NCI-H2227 (cell line): ENCODE data around the gene SNHG17.
"Not testable (repeated sequence)": the region's sequence is repeated elsewhere in the genome, so short reads cannot be mapped to it uniquely, and the experiment has no call there.

Experiments
- DNase-seq: peaks from one replicate; lab custom pipeline; 2025; ENCODE audit not compliant: unreplicated experiment; lab: John Stamatoyannopoulos, UW

SNHG17 gene

DNA sequence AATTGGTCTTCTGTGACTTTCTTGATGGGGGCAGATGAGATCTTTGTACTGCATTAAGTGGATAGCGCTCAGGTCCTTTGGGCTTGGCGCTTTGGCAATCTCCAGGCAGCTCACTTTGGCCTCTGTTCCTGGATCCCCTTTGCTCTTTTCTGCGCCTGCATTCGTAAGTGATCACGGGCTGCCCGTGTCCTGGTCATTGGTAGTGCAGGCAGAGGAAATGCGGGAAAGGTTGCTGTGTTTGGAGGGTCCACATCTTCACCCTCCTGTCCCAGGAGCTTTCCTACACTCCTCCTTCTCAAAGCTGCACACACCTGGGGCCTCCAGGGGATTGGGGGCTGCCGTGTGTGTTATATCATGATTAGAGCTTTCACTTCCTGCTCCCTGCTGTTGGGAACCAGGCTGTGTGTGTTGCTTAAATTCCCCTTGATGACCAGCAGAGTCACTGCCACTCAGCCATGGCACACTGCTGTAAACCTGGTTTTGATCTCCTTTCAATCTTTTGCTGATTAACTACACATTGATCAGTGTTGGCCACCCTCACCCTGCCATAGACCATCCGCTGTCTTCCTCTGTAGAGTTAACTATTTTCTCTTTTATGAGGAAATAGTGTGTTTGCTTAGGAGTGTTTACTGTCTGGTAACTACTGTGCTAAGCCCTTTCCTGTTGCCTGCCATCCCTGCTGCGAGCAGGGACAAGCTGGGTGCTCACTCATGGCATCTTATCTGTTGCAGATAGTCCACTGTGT is 13.0 kb upstream of the SNHG17 start:
- no peak for DNase-seq

DNA sequence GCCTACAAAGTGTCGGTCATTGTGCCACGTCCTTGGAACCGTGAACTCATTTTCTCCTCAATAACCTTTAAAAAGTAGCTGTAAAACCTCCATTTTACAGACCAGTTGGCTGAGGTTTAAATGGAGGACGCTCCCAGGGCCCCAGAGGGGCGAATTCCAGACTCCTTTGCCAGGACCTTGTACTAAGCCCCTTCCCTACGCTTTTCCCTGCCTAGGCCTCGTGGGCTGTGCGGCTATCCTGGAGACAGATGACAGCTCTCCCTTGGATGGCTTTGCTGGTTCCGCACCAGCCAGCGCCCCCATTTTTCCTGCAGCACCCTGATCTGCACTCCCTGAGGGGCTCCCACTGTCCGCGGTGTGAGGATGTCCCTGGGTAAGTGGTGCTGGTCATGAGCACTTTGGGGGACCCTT is 12.1 kb upstream of the SNHG17 start:
- no peak for DNase-seq

DNA sequence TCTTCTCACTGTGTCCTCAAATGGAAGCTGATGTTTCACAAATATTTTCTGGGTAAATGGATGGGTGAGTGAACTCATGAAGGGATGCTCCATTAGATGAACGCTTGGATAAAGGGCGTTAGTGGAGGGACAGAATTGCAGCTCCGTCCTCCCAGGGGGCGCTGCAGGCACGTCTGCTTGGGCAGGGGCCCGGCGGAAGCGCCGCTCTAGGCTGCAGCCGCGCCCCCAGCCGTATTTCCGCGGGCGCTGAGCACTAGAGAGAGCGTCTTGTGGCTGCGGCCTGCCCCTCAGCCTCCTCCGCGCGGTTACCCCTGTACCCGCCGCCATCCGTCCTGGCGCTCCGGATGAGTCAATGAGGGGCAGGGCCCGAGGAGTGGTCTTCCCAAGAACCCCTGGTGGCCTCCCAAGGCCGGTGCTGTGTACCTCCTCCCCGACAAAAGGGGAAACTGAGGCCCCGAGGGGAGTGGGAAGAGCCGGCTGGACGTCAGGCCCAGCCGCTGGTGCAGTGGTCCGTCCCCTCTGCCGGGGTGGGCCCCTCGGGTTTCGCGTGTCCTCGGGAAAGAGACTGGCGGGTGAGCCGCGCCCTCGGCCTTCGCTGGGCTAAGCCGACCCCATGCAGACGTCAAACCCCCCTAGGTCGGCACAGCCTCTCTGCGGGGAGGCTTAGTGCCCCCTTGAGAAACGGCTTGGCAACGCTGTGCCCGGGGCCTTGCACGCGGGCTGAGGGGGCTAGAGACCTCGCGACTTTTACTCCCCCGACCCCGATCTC is 11.5 kb upstream of the SNHG17 start:
- DNase-seq, result peak; percentile 97

DNA sequence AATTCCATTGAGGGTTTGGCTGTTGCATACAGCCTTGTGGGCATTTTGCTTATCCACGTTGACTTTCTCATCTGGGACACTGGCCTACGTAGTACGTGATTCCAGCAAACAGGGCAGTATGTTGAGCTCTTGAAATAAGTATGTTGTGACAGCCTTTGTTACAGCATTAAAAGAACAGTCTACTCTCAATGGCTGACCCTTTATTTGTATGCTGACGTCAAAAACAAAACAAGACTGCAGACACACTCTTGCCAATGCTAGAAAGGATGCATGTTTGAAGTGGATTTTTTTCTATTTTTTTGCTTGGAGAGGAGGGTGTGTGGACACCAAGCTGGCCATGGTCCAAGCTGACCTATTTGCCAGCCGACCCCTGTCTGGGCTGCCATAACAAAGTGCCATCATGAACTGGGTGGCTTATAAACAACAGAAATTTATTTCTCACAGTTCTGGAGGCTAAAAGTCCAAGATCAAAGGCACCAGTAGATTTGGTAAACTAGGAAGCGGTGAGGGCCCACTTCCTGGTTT is 10.8 kb upstream of the SNHG17 start:
- no peak for DNase-seq

DNA sequence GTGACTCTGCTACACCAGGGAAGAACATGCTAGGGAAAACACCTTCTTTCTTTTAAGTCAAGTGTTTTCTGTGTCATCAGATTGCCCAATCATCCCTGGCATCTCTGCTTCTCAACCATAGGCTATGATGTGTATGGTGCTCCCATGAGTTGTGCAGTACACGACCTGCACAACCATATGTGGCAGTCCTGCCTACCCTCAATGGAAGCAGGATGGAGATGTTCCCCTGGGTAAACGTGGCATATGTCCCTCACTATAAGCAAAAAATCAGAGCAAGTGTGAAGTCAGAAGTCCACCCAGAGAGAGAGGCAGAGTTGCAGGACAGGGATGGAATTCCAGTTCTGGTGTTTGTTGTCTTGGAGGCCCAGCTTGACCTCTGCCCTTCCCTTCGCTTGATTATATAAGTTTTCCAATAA is 10.3 kb upstream of the SNHG17 start:
- DNase-seq, result no peak

DNA sequence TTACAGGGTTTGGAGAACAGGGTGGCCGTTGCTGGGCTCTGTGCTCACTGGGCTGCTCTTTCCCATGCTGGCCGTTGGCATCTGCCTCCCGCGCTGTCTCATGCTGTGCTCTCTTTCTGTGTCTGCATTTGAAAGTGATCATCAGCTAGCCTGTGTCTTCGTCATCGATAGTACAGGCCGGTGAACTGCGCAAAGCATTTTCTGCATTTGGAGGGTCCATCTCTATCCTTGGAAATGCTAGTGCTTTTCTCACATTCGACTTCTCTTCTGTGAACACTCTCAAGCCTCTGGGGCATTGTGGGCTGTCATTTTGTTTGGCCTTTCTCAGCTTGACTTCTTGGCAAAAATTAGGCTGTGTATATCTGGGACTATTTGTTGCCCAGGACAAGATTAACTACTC is 6.8 kb upstream of the SNHG17 start:
- peak; percentile 74 for DNase-seq

DNA sequence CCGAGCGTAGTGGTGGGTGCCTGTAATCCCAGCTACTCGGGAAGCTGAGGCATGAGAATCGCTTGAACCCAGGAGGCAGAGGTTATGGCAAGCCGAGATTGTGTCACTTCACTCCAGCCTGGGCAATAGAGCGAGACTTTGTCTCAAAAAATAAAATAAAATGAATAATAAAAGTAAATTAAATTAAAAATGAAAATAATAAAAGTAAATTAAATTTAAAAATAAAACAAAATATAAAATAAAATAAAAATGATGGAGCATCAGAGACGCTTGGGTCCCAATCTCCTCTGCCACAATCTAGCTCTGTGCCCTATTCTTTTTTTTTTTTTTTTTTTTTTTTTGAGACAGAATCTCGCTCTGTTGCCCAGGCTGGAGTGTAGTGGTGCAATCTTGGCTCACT is 6.0 kb upstream of the SNHG17 start:
- DNase-seq, result not testable (repeated sequence)

DNA sequence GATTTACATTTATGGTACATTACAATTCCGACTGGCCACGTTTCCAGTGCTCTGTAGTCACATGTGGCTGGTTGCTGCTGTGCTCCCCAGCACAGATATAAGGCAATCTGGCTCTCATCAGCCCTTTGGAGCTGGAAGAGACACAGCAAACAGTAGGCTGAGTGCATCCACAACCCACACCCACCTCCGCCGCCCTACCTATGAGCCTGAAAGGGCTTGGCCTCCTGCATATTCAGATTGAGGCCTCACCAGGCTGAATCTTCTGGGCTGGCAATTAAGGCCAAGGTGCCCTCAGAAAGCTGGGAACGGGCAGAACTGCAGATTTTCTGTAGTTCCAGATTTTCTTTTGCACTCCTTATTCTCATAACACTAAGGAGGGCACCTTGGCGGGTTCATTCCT is 2.7 kb upstream of the SNHG17 start:
- no peak for DNase-seq

DNA sequence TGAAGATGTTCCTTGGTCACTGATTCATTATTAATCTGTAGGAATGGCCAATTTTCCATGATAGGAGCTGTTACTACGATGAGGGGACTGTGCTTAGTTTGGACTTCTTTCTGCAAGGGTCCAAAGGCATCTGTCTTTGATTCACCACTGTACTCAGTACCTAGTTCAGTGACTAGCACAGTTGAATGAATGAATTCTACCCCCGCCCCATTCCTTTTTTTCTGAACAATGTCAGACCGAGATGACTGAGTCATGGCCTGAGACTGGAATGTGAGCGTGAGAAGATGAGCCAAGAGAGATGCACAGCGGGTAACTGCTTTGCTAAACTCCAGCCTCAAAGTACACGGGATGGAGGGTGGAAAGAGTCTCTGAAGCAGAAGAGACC is 419 bp upstream of the SNHG17 start:
- no peak for DNase-seq

DNA sequence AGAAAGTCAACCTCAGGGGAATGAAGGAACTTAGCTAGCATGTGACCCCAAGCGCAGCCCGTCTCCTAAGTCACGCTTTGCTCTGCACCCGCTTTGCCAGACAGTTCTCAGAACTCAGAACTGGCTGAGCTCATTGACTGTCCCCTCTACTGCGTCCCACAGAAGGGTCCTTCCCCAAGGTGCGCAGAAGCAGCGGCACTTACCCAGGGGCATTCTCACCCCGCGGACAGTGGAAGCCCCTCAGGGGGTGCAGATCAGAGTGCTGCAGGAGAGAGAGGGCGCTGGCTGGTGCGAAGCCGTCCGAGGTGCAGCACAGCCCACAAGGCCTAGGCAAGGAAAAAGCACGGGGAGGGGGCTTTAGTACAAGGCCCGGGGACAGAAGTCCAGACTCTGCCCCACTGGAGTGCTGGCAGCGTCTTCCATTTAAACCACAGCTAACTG is 807 bp downstream of the SNHG17 start:
- DNase-seq, result no peak

DNA sequence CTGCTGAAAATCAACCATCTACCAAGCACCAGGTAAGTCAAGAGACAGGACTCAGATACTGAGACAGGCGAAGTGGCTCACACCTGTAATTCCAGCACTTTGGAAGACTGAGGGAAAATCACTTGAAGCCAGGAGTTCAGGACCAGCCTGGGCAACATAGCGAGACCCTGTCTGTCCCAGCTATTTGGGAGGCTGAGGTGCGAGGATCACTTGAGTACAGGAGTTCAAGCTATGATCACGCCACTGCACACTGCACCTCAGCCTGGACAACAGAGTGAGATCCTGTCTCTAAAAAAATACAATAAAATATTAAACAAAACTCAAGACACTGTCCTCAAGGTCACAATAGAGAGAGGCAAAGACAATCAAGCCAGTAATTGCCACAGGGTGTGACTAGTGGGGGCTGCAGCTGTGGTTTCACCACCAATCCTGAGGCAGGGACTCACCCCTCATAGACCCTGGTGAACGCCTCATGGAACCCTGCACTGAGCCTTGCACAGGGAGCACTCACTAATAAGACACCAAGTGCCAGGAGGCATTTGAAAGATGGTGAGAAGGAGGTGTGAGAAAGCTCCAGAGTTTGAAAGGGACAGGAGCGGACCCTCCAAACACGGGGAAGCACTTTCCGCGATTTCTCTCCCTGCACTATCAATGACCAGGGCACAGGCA is 1.7 kb downstream of the SNHG17 start:
- no peak for DNase-seq

DNA sequence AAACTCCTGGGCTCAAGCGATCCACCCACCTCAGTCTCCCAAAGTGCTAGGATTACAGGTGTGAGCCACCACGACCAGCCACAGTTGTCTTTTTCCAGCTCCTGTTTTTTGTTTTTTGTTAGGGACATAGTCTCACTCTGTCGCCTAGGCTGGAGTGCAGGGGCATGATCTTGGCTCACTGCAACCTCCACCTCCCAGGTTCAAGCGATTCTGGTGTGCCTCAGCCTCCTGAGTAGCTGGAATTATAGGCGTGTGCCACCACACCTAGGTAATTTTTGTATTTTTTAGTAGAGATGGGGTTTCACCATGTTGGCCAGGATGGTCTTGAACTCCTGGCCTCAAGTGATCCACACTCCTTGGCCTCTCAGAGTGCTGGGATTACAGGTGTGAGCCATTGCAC is 2.3 kb downstream of the SNHG17 start:
- DNase-seq, result not testable (repeated sequence)

DNA sequence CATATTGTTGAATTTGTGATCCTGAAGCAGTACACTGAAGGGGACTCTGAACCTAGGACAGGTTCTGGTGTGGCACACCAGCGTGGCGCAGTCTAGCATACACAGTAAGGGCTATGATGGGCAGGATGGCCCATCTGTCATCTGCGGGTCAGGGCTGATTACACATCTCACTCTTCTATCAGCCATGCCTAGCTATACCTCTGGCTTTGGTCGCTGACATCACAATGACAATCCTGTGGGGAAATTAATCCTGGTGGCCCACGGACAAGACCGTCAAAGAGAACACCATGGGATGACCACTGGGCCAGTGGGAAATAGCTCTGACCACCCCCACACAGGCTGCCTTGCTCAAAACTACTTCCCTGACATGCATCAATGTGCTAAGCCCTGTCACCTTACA is 2.8 kb downstream of the SNHG17 start:
- DNase-seq, result no peak

DNA sequence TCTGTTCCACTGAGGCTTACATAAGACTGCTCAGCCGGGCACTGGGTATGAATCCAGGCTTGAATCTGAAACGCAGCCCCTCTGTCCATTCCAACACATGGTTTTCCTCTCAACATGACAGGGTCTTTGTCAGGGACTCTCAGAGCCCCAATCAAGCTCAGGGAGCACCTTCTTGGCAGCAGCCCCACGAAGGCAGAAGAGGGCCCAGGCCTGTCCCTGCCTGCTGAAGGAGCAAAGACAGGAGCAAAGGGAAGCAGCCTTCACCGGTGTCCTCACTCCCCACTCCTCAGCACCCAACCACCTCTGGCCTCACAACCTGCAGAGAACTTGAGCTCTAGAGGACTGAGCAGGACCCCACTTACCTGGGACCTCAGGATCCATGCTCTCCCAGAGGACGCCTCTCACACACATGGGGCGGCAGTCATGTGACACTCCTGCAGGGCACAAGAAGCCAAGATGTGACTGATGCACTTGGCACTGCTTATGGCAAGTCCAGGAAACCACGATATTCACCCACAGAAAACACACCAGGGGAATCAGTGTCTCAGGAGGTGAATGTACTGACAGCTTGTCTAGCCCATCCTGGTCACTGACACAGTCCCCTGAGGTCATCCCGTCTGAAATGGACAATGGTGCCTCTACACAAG is 4.3 kb downstream of the SNHG17 start:
- no peak for DNase-seq

DNA sequence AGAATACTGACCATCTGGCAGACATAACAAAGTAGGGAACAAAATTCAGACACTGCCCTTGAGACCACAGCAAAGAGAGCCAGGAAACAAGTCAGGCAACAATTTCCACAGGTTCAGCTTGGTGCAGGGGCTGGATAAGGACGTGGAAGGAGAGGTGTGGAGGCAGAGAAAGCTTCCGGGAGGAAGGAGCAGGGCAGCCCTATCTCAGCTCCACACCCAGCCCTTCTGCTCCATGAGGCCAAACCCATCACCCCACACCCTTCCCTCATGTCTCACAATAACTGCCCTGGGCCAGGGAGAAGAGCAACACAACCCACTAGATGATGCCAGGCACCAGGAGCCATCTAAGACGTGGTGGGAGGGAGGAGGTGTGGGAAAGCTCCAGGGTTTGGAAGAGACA is 5.8 kb downstream of the SNHG17 start:
- no peak for DNase-seq

DNA sequence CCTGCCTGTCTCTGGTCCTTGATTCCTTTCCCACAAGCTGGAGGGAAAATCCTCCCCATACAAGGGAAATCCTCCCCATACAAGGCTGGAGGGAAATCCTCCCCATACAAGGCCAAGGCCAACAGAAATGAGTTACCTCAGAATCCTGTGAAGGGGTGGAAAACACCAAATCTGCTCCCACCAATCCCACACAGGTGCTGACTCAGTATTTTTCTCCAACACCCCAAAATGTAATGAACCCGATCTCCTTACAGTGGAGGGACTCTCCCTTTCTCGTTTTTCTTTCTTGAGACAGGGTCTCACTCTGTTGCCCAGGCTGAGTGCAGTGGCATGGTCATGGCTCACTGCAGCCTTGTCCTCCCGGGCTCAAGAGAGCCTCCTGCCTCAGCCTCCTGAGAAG is 6.3 kb downstream of the SNHG17 start:
- no peak for DNase-seq

DNA sequence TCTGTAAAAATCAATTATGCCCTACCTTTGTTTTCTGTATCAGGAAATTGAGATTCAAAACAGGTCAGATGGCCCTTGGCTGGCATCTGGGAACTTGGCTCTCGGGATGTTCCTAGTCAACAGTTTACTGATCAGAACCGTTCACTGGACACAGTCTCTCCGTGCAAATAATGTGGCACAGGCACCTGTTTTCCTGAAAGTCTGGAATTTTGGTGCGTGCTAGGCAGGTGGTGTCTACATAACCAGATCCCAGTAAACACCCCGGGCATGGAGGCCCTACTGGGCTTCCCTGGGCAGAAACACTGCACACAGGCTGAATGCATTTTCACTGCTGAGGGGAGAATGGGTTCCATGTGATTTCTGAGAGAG is 7.5 kb downstream of the SNHG17 start:
- DNase-seq, result no peak

DNA sequence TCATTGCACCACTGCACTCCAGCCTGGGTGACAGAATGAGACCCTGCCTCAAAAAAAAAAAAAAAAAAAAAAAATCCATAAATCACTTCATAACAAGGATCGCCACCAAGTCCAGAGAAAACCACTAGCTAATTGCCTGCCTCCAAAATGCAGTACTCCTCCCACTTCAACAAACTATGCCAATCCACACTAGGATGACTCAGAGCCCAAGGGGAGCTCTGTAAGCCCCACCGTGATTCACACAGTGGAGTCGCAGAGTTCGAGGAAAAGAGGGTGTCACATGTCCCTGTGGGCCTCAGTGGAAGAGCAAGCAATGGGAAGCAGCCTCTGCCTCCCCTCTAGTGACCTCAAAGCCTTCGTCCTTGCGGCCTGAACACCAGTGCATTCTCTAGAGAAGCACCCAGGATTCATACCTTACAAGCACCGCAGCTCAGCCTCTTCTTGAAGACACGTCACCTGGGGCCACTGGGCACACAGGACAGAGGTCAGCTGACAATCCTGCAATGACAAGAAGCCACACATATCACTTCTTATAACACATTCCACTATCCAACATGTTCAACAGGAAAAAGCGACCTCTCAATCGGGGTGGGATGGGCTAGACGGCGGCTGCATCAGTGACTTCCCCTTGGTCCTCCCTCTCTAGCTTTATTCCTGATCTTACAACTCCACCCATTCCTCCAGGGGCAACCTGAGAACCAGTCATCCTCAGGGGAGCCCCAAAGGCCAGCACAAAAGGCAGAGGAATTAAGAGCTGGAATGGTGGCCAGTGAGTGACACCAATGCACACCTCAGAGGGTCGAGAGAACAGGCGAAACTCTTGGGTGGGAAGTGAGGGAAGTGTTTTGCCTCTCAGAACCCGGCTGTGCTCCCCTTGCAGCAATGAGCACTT is 8.9 kb downstream of the SNHG17 start:
- DNase-seq, result no peak

DNA sequence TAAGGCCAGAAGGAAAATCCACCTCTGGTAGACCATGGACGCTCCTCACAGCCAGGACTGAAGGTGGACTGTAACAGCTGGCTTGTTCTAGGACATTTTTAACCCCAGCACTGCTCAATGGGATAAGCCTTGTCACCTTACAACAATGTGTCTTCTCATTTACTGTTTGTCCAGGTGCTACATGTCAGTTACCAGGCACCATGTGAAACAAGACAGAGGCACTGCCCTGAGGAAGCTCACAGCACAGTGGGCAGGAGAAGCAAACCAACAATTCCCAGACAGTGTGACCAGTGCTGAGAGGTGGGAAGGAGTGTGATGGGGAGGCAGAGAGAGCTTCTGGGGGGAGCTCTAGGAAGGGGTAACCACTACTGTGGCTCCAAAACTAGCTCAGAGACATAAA is 10.7 kb downstream of the SNHG17 start:
- DNase-seq, result no peak

DNA sequence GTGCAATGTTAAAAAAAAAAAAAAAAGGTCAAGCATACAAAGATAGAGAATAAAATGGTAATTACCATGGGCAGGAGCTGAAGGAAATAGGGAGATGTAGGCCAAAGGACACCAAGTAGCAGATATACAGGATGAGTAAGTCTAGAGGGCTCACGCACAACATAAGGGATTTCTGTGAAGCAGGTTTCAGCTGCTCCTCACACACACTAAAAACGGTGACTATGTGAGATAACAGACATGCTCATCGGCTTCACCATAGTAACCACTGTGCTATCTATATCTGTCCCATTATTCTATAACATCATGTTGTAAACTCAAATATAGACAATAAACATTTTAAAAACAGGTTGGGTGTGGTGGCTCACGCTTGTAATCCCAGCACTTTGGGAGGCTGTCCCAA is 11.6 kb downstream of the SNHG17 start:
- no peak for DNase-seq
